CD4-positive, alpha-beta T cell treated with Interleukin-4 for 4 hours (primary cell): ENCODE results near the gene CCDC93.

Source experiments
- DNase-seq: peaks from one replicate; pipeline ENCODE4 v3.0.0-alpha.2; 2020

Gene CCDC93

GRCh38 chr2:117984208-117984607 lies 29.7 kb downstream of the CCDC93 start:
- no peak for DNase-seq

DNA sequence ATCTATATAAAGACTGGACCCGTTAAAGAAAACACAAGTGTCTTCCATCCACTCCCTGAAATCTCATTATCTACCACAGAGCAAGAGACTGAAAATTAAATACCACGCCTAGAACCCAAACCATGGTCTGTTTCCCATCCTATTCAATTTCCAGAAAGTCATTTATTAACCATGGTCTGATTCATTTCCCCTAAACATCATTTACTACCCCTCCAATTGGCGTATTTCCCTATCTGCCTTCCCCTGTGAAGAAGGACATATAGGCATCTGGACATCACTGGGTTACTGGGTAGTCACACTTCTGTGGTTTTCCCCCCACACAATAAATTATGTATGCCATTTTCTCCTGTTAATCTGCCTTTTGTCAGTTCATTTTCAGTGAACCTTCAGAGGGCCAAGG lies 30.8 kb downstream of the CCDC93 start:
- DNase-seq = no peak

- DNase-seq = no peak
Observed at GRCh38 chr2:117982376-117983033, 31.4 kb downstream of the CCDC93 start.

DNA sequence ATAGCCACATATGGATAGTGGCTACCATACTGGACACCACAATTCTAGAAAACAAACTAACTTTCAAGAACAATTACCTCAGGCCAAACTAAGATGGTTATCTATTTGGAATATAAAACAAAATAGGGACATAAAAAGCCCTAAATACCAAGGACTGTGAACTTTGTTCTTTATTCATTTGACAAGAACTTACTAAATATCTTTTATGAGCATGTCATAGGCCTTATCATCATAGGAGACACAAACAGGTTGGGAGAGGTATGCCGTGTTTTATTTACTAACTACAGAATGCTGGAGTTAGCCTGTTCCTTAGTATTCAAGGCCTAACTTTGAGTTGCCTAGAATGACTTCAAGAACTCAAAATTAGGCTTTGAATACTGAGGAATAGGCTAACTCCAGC lies 32.1 kb downstream of the CCDC93 start:
- DNase-seq = no peak

DNA sequence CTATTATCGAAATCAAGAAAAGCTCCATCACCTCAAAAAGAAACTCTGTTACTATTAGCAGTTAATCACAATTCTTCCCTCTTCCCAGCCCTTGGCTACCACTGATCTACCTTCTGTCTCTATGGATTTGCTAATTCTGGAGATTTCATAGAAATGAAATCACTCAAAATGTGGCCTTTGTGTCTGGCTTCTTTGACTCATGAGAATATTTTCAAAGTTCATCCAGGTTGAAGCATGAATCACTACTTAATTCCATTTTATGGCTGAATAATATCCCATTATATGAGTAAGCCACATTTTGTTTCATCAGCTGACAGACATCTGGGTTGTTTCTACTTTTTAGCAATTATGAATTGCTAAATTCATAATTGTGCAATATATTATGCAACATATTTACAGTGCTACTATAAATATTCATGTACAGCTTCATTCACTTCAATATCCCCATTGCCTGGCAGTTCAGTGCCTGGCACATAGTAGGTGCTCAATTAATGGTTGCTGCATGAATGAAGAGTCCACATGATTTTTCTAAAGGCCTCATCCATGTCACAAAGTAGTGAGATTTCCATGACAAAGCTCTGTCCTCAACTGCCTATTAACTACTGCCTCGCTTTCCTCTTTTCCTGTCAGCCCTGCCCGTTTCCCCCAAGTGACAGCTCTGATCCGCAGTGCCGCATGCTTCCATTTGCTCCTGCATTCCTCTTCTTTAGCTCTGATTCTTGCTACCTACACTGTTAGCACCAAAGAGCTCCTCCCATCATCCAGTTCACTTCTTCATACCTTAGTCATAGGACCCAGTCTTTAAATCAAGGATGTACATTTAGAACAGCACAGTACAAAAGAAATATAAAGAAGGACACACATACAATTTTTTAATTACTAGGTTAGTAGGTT lies 32.8 kb downstream of the CCDC93 start:
- DNase-seq = no peak

DNA sequence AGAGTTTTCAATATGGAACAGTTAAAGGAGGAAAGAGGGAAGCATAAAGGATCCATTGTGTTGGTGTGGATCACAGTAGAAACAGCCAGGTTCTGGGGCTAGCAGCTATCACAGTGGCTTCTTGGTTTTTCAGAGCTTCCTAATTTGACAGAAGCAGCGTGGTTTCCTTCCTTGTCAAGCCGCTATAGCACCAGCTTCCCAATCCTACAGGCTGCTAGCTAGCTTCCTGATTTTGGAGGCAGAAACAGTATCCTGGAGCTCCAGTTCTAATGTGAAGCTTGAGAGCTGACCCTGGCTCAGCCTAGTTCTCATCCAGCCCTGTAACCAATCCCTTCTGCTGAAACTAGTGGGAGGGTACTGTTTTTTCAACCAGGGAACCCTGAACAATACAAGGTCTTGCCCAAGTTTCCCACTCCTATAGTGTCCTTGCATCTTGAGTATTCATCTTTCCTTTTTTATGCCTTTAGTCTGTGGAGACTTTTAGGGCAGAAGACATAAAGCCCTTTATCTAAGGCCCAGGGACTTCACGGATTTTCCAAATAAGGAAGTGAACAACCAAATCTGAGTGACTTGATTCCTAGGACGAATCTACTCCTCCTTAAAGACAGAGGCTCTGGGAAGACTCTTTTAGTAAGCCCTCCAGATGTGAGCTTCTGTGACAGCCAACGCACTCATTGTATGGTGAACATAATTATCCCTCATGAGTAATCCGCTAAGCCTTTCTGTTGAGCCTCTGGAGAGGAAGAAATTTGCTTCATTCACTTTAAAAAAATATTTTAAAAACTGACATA lies 33.8 kb downstream of the CCDC93 start:
- DNase-seq = no peak

- DNase-seq = no peak
Observed at GRCh38 chr2:117977696-117978095, 36.2 kb downstream of the CCDC93 start.

- DNase-seq = no peak
Observed at GRCh38 chr2:117976581-117976980, 37.3 kb downstream of the CCDC93 start.

DNA sequence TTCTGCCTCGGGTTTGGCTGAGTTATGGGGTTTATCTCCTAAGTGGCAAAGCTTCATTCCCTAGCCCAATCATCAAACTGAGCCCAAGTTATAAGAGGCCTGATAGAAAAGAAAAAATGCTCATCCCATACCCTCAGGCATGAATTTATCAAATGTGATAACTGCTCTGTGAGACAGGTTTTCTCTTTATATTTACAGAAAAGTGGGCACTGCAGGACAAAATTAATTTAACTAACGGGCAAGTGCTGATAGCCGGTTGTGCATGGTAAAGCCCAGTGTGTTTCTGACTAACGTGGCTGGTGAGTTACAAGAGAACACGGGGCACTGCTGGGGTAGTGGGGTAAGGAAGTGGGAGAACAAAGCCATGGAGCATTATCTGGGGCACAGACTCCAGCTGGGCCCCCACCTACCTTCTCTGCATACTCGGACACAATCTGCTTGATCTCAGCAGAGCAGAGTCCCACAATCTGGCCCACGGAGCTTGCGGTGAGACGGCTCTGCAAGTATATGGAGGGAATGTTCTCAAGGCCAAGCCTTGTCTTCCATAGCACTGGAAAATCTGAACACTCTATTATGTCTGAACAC lies 40.3 kb downstream of the CCDC93 start:
- DNase-seq = no peak

- no peak for DNase-seq
Observed at GRCh38 chr2:117972476-117973123, 41.3 kb downstream of the CCDC93 start.

- DNase-seq = no peak
Observed at GRCh38 chr2:117968722-117969121, 45.1 kb downstream of the CCDC93 start.

- DNase-seq = no peak
Observed at GRCh38 chr2:117967977-117968718, 45.7 kb downstream of the CCDC93 start.

- no peak for DNase-seq
Observed at GRCh38 chr2:117963446-117963845, 50.4 kb downstream of the CCDC93 start.

DNA sequence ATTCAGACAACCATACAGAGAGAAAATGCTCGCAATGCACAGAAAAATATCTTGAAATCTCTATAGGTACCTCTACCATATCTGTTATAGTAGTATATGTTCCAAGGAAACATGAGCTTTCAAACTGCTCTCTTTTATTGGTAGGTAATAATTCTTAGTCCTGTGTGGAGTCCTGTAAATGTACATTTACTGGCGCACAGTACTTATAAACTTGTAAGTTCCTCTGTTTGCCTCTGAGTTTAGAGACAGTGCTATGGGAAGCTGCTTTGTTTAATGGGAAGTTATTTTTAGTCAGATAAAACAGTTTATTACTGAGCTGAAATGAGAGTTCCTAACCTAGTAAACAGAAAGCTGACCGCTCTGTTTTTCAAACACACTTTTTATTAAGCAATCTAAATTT lies 52.7 kb downstream of the CCDC93 start:
- DNase-seq = no peak

DNA sequence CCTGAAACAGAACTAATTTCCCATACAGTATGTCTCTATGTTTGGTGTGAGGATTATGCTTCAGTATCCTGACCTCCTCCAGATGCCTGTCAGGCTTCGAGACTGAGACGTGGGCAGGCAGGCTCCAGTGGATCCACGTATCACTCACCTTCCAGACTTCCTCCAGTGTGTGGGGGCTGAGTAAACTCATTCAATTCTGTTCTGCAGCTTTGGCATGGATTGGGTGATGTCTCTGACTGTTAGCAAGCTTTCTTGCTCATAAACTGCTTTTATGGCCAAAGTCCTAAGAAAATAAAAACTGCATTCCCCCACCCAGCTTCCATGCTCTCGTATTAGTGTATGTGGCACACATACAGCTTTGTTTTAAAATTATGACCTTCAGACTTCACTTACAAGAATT lies 53.6 kb downstream of the CCDC93 start:
- DNase-seq = no peak

GRCh38 chr2:117958186-117958585 lies 55.7 kb downstream of the CCDC93 start:
- DNase-seq = no peak

DNA sequence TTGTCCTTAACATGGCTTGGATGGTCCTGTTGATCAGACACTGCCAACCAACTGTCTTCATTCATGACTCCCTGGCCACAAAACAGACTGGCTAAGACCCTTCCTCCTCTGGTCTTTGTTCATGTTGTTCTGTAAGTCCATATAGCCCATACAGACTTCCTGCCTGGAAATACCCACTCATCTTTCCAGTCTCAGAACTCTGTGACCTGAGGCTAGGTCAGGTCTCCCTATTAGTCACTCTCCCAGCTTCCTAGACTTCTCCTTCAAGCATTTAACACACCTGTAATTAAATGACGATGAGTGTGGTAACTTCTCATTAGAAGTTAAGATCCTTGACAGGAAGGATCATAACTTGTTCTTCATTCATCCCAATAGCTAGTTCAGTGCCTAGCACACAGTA lies 56.3 kb downstream of the CCDC93 start:
- DNase-seq = no peak

DNA sequence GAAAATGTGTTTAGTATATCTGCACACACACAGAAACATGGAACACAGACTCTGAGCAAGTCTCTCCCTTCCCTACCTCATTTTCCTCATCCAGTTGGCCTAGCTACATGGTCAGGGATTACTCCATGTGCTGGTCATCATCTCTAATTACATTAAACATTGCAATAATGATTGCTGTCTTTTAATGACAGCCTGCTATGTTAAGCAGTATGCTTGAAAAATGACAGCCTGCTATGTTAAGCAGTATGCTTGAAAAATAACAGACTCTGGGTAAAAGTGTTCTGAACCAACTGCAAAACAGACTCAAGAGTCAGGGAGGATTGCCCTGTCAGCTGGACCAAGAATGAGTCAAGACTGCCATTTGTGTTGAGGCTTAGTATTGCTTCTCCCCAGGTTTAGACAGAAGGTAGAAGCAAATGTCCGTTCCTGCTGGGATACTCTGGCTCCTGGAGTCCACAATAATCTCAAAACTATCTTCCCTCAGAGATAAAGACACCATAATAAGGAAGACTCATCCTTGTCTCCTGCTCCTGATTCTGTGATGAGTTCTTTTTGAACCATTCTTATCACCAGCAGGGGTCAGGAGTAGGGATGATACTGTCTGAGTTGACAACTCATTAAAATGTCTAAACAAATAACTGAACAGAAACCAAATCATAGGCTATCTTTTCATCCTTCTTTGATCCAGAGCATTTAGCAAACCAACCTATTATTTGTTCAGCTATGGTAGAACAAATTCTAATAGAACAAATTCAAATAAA lies 57.7 kb downstream of the CCDC93 start:
- no peak for DNase-seq

GRCh38 chr2:117953231-117953630 lies 60.6 kb downstream of the CCDC93 start:
- DNase-seq = no peak

- no peak for DNase-seq
Observed at GRCh38 chr2:117952701-117953100, 61.2 kb downstream of the CCDC93 start.

DNA sequence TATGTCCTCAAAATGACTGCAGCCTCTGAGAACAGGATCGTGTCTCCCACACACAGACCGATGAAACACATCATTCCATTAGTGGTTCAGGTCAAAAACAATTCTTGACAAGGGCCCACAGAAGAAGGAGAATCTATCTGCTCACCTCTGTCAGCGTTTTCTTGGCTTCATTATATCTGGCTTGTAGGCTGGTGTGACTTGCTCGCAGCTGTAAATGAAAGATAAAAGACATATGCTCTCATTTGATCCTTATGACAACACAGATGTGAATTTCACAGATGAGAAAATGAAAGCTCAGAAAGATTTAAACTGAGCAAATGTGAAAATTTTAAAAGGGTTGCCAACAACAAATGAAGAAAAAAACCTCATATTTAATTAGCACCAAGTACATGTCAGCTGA lies 61.6 kb downstream of the CCDC93 start:
- no peak for DNase-seq
